ENCODE results near the gene OR6B3.

OR6B3 gene

DNA sequence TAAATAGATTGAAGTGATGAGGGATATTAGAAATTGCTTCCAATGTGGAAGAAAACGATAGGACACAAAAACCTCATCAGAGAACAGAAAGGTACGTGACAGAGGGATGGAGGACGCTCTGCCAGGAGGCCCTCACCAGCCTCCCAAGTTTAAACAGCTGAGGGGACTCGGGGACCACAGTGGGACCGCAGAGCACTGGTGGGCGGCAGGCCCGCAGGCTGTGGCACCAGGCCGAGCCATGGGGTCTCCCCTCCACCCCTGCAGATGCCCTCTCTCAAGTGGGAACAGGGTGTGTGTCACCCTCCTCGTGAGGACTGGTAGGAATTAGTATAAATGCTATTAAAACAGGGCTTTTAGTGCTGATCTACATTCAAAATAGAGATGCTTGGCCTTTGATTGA lies 39.0 kb downstream of the OR6B3 start:
- H3K27ac ChIP-seq: no peak overlapping the region
- no peak for TF ChIP-seq CTCF (IDR thresholded peaks at IDR 0.05)
- no peak for TF ChIP-seq ZFX (IDR thresholded peaks at IDR 0.05; ENCODE audit: borderline replicate concordance)

- TF ChIP-seq ZFX (IDR thresholded peaks at IDR 0.05; ENCODE audit: borderline replicate concordance) (no peak), CTCF (IDR thresholded peaks at IDR 0.05) (peak; percentile 30)
- H3K27ac ChIP-seq: no peak overlapping the region
Observed at GRCh38 chr2:240013343-240013742, 40.0 kb downstream of the OR6B3 start.

GRCh38 chr2:240002983-240003382 lies 50.3 kb downstream of the OR6B3 start:
- H3K27ac ChIP-seq: no peak overlapping the region
- no peak for TF ChIP-seq CTCF (IDR thresholded peaks at IDR 0.05)
- TF ChIP-seq ZFX (IDR thresholded peaks at IDR 0.05; ENCODE audit: borderline replicate concordance): no peak

DNA sequence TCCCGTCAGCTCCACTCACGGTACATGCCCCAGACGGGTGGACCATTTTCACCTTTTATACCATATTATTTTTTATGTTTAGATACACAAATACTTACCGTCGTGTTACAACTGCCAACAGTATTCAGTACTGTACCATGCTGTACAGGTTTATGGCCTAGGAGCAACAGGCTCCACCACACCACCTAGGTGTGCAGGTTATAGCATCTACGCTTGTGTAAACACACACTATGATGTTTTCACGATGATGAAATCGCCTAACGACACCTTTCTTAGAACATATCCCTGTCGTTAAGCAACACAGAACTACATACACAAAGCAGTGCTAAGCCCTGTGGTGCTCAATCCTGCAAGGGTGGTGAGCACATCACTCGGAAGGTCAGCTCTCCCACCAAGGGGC lies 52.6 kb downstream of the OR6B3 start:
- TF ChIP-seq CTCF (IDR thresholded peaks at IDR 0.05) (no peak), ZFX (IDR thresholded peaks at IDR 0.05; ENCODE audit: borderline replicate concordance) (no peak)
- no peak overlapping the region for H3K27ac ChIP-seq

DNA sequence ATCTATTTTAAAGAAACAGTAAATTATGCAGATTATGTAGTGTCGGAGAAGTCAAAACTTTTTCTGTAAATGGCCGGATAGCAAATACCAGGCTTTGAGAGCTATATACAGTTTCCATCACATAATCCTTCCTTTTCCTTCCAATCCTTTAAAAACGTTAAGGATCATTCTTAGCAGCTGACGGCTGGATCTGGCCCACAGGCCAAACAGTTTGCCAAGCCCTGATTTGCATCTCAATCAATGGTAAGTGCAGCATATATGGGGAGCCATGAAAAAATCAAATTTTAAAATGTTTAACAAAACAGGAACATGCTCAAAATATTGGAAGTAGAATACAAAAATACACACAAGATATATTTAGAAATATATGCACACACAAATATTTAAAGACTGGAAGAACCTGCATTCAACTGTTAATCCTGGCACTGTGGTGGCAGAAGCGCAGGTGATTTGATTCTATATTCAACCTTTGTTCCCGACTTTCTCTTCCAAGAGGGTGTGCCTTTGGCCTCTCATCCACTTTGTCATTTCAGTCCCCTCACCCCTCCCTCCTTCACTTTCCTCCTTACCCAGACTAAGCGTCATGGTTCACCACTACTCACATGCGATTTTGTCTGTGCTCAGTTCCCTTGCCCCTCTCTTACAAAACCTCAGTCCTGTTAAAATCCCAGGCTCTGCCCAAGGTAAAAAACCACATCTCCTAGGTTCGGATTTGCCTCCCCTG lies 55.5 kb downstream of the OR6B3 start:
- TF ChIP-seq ZFX (IDR thresholded peaks at IDR 0.05; ENCODE audit: borderline replicate concordance) (no peak), CTCF (IDR thresholded peaks at IDR 0.05) (no peak)
- H3K27ac ChIP-seq: no peak overlapping the region

Measured in 22Rv1 (cell line).